AG09319 (cell line): ENCODE measurements around the gene FAM217A.

Experiments used
- DNase-seq: peaks from one replicate; pipeline ENCODE4 v3.0.0-alpha.2; 2010; ENCODE audit warnings: low read depth; ENCODE audit errors: extremely low read depth
- CTCF ChIP-seq: IDR thresholded peaks from 2 replicates; pipeline ENCODE4 v1.5.1; 2011; ENCODE audit warnings: low read depth, mild to moderate bottlenecking, inconsistent platforms, low read length, moderate library complexity

Gene FAM217A

GRCh38 chr6:4078691-4079471, at the start of gene FAM217A:
FAM217A (minus strand) TSS chr6:4079137; CDS start chr6:4077414, 1,723 bp downstream.
- DNase-seq = no peak
- no peak for TF ChIP-seq CTCF

- TF ChIP-seq CTCF = no peak
- no peak for DNase-seq
These were observed 49.1 kb upstream of the FAM217A start for GRCh38 chr6:4128072-4128471.

- DNase-seq = peak; percentile 53
- TF ChIP-seq CTCF = peak; percentile 46
These were observed 47.3 kb upstream of the FAM217A start for GRCh38 chr6:4125933-4126864.

GRCh38 chr6:4125500-4125899, 46.6 kb upstream of the FAM217A start:
- TF ChIP-seq CTCF = no peak
- DNase-seq = no peak

- DNase-seq = no peak
- no peak for TF ChIP-seq CTCF
These were observed 45.4 kb upstream of the FAM217A start for GRCh38 chr6:4124351-4124750.

GRCh38 chr6:4115741-4116140, 36.8 kb upstream of the FAM217A start:
- TF ChIP-seq CTCF = no peak
- no peak for DNase-seq

GRCh38 chr6:4114123-4114522, 35.2 kb upstream of the FAM217A start:
- no peak for TF ChIP-seq CTCF
- DNase-seq = no peak
